HCT116 (cell line): ENCODE measurements around the gene PSME2. TPM values are rescaled to one million over a fixed set of nuclear protein-coding genes. Genes with fewer than 3 reads are reported as not detected.

Experiments
- ATAC-seq: fragments of 200-7000 bp; cut with Tn5 transposase; 2 replicates; pipeline ENCODE4 v1.9.1; 2020; ENCODE audit warnings: mild to moderate bottlenecking, moderate library complexity
- BruUV-seq: library from RNA; stranded (reverse); fragments of 400-500 nt; replicated peaks from 2 replicates; lab custom pipeline; 2021; lab: Mats Ljungman, UMichigan
- CTCF ChIA-PET: fragments of 300-600 bp; sonication (Branson Sonifier 250); formaldehyde crosslinking; loops from one replicate; lab custom pipeline; 2021; ENCODE audit warnings: antibody characterized with exemption; lab: Charles Lee
- POLR2A ChIA-PET: fragments of 300-600, 350-600 bp; sonication (Branson Sonifier 250); formaldehyde crosslinking; loops from one replicate; lab custom pipeline; 2021; ENCODE audit warnings: antibody characterized with exemption; lab: Charles Lee
- RAD21 ChIA-PET, 2 experiments: fragments of 300-600 bp; sonication (Branson Sonifier 250); formaldehyde crosslinking; loops; one replicate each; lab custom pipeline; 2023; ENCODE audit warnings: low total read pairs in 2 of 2; ENCODE audit not compliant: uncharacterized antibody in 2 of 2, unreplicated experiment in 2 of 2, low non-redundant PET in 1 of 2; lab: Charles Lee
- DNase-seq: peaks from one replicate; pipeline ENCODE4 v3.0.0-alpha.2; 2010; ENCODE audit warnings: low read depth, low spot score
- H2AFZ ChIP-seq: fragments of 200-600 bp; shearing (Covaris generic), sonication (generic); 2 replicates; pipeline ENCODE4 v1.6.1; 2017; ENCODE audit warnings: low read depth, mixed run types, mixed read lengths, antibody characterized with exemption, low read length; ENCODE audit not compliant: poor library complexity, severe bottlenecking
- H3K27ac ChIP-seq: 2 replicates; pipeline ENCODE4 v1.5.1; 2012; ENCODE audit warnings: low read depth, low read length
- H3K27me3 ChIP-seq: fragments of 200-600 bp; sonication (generic); 2 replicates; pipeline ENCODE4 v1.6.1; 2016; ENCODE audit warnings: mixed run types, low read length, mixed read lengths; ENCODE audit not compliant: insufficient read depth
- H3K36me3 ChIP-seq, 2 experiments: fragments of 200-500 bp in 1 of 2; fragments of 200-600 bp in 1 of 2; sonication (Bioruptor generic) in 1 of 2; sonication (generic) in 1 of 2; 2 replicates each; pipeline versions ENCODE4 v1.5.1 to v1.6.1; 2014 to 2016; ENCODE audit warnings: low read length in 2 of 2, inconsistent platforms in 1 of 2, mixed read lengths in 1 of 2, mixed run types in 1 of 2; ENCODE audit not compliant: insufficient read depth in 2 of 2, control insufficient read depth in 1 of 2
- H3K4me1 ChIP-seq, 2 experiments: fragments of 200-600 bp in 1 of 2; sonication (generic) in 1 of 2; 2 replicates each; pipeline versions ENCODE4 v1.5.1 to v1.6.1; 2012 to 2017; ENCODE audit warnings: low read length in 2 of 2, inconsistent platforms in 1 of 2, mild to moderate bottlenecking in 1 of 2, mixed read lengths in 1 of 2, mixed run types in 1 of 2, moderate library complexity in 1 of 2; ENCODE audit not compliant: insufficient read depth in 2 of 2, control insufficient read depth in 1 of 2
- H3K4me2 ChIP-seq: fragments of 200-600 bp; sonication (generic); 2 replicates; pipeline ENCODE4 v1.6.1; 2017; ENCODE audit warnings: mixed run types, low read length, mixed read lengths
- H3K4me3 ChIP-seq, 2 experiments: fragments of 200-600 bp in 1 of 2; sonication (generic) in 1 of 2; replicated peaks in 1 of 2; 2 replicates each; pipeline ENCODE4 v1.5.1; 2011 to 2016; ENCODE audit warnings: low read length in 2 of 2, control low read depth in 1 of 2, low read depth in 1 of 2, mild to moderate bottlenecking in 1 of 2, mixed read lengths in 1 of 2, mixed run types in 1 of 2
- H3K79me2 ChIP-seq: fragments of 200-600 bp; sonication (generic); 2 replicates; pipeline ENCODE4 v1.6.1; 2017; ENCODE audit warnings: mild to moderate bottlenecking, mixed run types, low read length, moderate library complexity, mixed read lengths; ENCODE audit not compliant: insufficient read depth
- H3K9ac ChIP-seq: fragments of 200-600 bp; sonication (generic); 2 replicates; pipeline ENCODE4 v1.6.1; 2016; ENCODE audit warnings: low read length, mixed read lengths
- H3K9me2 ChIP-seq: fragments of 200-600 bp; sonication (generic), shearing (Covaris generic); 2 replicates; pipeline ENCODE4 v1.6.1; 2017; ENCODE audit warnings: mixed run types, mild to moderate bottlenecking, moderate library complexity; ENCODE audit not compliant: insufficient read depth
- H3K9me3 ChIP-seq, 2 experiments: fragments of 200-500 bp in 1 of 2; fragments of 200-600 bp in 1 of 2; sonication (Bioruptor generic) in 1 of 2; sonication (generic) in 1 of 2; 2 replicates each; pipeline ENCODE4 v1.6.1; 2014 to 2017; ENCODE audit warnings: low read length in 2 of 2, mixed read lengths in 2 of 2, inconsistent platforms in 1 of 2, low read depth in 1 of 2, mild to moderate bottlenecking in 1 of 2, mixed run types in 1 of 2, moderate library complexity in 1 of 2; ENCODE audit not compliant: control insufficient read depth in 1 of 2, insufficient read depth in 1 of 2
- H4K20me1 ChIP-seq: fragments of 200-600 bp; sonication (generic), shearing (Covaris generic); 2 replicates; pipeline ENCODE4 v1.6.1; 2017; ENCODE audit warnings: mixed run types, mild to moderate bottlenecking, moderate library complexity; ENCODE audit not compliant: insufficient read depth
- EGR1 ChIP-seq: IDR thresholded peaks from 2 replicates; pipeline ENCODE4 v1.6.1; 2012; ENCODE audit warnings: low read depth
- EZH2phosphoT487 ChIP-seq: fragments of 200-600 bp; IDR thresholded peaks from 2 replicates; pipeline ENCODE4 v1.6.1; 2018; ENCODE audit warnings: antibody characterized with exemption, borderline replicate concordance
- POLR2AphosphoS5 ChIP-seq: IDR thresholded peaks from 2 replicates; pipeline ENCODE4 v1.6.1; 2011; ENCODE audit warnings: mild to moderate bottlenecking, low read depth, low read length, moderate library complexity
- SP1 ChIP-seq: IDR thresholded peaks from 2 replicates; pipeline ENCODE4 v1.6.1; 2012; ENCODE audit warnings: low read depth
- SRF ChIP-seq: IDR thresholded peaks from 2 replicates; pipeline ENCODE4 v1.6.1; 2012; ENCODE audit warnings: low read depth
- TCF7L2 ChIP-seq: IDR thresholded peaks from 2 replicates; pipeline ENCODE4 v1.7.0; 2011; ENCODE audit warnings: borderline replicate concordance, inconsistent platforms; ENCODE audit not compliant: insufficient read depth, insufficient read length; ENCODE audit errors: extremely low read depth
- ZFX ChIP-seq: fragments of 450-650 bp; IDR thresholded peaks from 2 replicates; pipeline ENCODE4 v1.6.1; 2017
- ZNF274 ChIP-seq: fragments of 200-500 bp; sonication (Bioruptor generic); IDR thresholded peaks from 2 replicates; pipeline ENCODE4 v1.6.1; 2014; ENCODE audit warnings: mild to moderate bottlenecking, low read depth, low read length, inconsistent platforms
- intact Hi-C: fragments of 100-400 bp; cut with micrococcal nuclease; formaldehyde crosslinking; loops from 2 replicates; pipeline ENCODE4 v1.10.0; 2022
- total RNA-seq: library from RNA; stranded (reverse); gene quantifications from one replicate; pipeline ENCODE4 v1.2.1, GENCODE V29; 2021; ENCODE audit not compliant: unreplicated experiment
- TF ChIP-seq, protein P1 (sequence below): IDR thresholded peaks from 2 replicates; pipeline ENCODE4 v1.6.1; 2012; ENCODE audit warnings: low read depth
- TF ChIP-seq, protein P2 (sequence below): IDR thresholded peaks from 2 replicates; pipeline ENCODE4 v1.6.1; 2011; ENCODE audit warnings: mild to moderate bottlenecking, low read length, moderate library complexity; ENCODE audit not compliant: insufficient replicate concordance; ENCODE audit errors: extremely low read depth
- TF ChIP-seq, protein P3 (sequence below), 3 experiments: fragments of 200-600 bp in 1 of 3; sonication (generic) in 1 of 3; IDR thresholded peaks in 2 of 3; conservative IDR thresholded peaks in 1 of 3; 2 replicates each; pipeline ENCODE4 v1.5.1; 2012 to 2017; ENCODE audit warnings: low read depth in 2 of 3, low read length in 2 of 3, antibody characterized with exemption in 1 of 3, borderline replicate concordance in 1 of 3, control low read depth in 1 of 3, mild to moderate bottlenecking in 1 of 3, mixed read lengths in 1 of 3, mixed run types in 1 of 3, moderate library complexity in 1 of 3; ENCODE audit not compliant: insufficient read depth in 1 of 3
- TF ChIP-seq, protein P4 (sequence below): IDR thresholded peaks from 2 replicates; pipeline ENCODE4 v1.6.1; 2012

Gene PSME2
- total RNA-seq, 1 experiment from 2014 or later, result 160 TPM

DNA sequence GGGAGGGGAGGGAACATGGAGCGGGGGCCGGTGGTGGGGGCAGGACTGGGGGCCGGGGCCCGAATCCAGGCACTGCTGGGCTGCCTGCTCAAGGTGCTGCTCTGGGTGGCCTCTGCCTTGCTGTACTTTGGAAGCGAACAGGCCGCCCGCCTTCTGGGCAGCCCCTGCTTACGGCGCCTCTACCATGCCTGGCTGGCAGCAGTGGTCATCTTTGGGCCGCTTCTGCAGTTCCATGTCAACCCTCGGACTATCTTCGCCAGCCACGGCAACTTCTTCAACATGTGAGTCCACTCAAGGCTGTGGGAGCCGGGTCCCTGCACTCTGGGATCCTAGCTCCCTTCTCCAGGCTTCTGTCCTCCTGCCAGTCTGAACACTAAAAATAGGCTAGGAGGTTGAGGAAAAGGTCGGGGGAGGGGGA, 14.9 kb downstream of the PSME2 start (continued):
- TF ChIP-seq, protein P1, sequence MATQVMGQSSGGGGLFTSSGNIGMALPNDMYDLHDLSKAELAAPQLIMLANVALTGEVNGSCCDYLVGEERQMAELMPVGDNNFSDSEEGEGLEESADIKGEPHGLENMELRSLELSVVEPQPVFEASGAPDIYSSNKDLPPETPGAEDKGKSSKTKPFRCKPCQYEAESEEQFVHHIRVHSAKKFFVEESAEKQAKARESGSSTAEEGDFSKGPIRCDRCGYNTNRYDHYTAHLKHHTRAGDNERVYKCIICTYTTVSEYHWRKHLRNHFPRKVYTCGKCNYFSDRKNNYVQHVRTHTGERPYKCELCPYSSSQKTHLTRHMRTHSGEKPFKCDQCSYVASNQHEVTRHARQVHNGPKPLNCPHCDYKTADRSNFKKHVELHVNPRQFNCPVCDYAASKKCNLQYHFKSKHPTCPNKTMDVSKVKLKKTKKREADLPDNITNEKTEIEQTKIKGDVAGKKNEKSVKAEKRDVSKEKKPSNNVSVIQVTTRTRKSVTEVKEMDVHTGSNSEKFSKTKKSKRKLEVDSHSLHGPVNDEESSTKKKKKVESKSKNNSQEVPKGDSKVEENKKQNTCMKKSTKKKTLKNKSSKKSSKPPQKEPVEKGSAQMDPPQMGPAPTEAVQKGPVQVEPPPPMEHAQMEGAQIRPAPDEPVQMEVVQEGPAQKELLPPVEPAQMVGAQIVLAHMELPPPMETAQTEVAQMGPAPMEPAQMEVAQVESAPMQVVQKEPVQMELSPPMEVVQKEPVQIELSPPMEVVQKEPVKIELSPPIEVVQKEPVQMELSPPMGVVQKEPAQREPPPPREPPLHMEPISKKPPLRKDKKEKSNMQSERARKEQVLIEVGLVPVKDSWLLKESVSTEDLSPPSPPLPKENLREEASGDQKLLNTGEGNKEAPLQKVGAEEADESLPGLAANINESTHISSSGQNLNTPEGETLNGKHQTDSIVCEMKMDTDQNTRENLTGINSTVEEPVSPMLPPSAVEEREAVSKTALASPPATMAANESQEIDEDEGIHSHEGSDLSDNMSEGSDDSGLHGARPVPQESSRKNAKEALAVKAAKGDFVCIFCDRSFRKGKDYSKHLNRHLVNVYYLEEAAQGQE, result no peak
- TF ChIP-seq SRF, result no peak
- TF ChIP-seq, protein P2, sequence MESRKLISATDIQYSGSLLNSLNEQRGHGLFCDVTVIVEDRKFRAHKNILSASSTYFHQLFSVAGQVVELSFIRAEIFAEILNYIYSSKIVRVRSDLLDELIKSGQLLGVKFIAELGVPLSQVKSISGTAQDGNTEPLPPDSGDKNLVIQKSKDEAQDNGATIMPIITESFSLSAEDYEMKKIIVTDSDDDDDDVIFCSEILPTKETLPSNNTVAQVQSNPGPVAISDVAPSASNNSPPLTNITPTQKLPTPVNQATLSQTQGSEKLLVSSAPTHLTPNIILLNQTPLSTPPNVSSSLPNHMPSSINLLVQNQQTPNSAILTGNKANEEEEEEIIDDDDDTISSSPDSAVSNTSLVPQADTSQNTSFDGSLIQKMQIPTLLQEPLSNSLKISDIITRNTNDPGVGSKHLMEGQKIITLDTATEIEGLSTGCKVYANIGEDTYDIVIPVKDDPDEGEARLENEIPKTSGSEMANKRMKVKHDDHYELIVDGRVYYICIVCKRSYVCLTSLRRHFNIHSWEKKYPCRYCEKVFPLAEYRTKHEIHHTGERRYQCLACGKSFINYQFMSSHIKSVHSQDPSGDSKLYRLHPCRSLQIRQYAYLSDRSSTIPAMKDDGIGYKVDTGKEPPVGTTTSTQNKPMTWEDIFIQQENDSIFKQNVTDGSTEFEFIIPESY, result no peak

DNA sequence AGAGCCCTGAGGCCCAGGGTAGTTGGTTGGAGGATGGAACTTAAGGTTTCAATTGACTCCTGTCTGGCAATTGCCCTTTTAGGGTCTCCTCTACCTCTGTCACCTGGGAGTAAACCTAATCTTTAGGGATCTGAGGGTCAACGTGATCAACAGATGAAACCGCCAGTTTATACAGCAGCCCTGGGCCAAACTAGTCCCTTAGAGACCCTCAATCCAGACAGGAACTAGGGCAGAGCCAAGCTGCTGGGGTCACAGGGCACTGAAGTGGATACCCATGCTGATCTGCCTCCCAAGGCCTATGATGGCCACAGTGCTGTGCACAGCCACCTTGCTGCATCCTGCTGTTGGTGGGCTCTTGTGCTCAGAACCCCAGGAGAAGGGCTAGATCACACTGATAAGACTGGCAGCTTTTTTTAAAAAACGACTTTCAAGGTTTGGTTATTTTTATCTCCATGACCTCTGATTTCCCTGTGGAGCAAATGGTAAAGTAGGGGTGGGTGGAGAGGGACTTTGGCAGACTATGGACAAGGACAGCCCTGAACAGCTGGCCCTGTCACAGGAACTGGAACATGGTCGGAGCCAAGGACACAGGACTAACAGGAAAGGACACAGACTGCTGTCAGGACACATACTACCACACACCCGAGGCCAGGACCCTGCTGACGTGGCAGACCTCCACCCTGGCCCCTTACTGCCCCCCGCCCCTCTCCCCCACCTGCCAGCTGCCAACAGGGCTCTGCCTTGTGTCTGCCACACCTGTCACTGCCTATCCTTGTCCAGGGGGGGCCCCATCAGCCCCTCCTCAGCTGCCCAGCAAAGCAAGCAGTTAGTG, 15.5 kb downstream of the PSME2 start:
- ChIA-PET CTCF (no interaction called here), POLR2A (interaction anchor here (3.0 kb wide), 1 partner anchor 16 kb away, joined by 8 read pairs; the partner anchor contains the start of genes DCAF11 and NRL), RAD21 (no interaction called here)
- Histone ChIP-seq H2AFZ (no peak overlapping the region), H3K27ac (no peak overlapping the region), H4K20me1 (no peaks in the 10 kb centered on the region), H3K9ac (no peak overlapping the region), H3K9me3 (no peaks in the 10 kb centered on the region), H3K9me2 (no peaks in the 10 kb centered on the region), H3K4me1 (peaks cover 7 to 8% of the 10 kb centered on the region in 2 experiments; a peak in 3 of 4 replicates), H3K36me3 (no peaks in the 10 kb centered on the region), H3K27me3 (no peaks in the 10 kb centered on the region), H3K4me2 (no peak overlapping the region), H3K4me3 (no peak overlapping the region), H3K79me2 (no peaks in the 10 kb centered on the region)
- ATAC-seq (no peak), DNase-seq (no peak)
- intact Hi-C loops, result no loop called here
- no TSS peak for BruUV-seq
- no peak for TF ChIP-seq EZH2phosphoT487
- no peak for TF ChIP-seq ZFX
- TF ChIP-seq ZNF274, result no peak
- TF ChIP-seq POLR2AphosphoS5, result no peak
- TF ChIP-seq, protein P3, sequence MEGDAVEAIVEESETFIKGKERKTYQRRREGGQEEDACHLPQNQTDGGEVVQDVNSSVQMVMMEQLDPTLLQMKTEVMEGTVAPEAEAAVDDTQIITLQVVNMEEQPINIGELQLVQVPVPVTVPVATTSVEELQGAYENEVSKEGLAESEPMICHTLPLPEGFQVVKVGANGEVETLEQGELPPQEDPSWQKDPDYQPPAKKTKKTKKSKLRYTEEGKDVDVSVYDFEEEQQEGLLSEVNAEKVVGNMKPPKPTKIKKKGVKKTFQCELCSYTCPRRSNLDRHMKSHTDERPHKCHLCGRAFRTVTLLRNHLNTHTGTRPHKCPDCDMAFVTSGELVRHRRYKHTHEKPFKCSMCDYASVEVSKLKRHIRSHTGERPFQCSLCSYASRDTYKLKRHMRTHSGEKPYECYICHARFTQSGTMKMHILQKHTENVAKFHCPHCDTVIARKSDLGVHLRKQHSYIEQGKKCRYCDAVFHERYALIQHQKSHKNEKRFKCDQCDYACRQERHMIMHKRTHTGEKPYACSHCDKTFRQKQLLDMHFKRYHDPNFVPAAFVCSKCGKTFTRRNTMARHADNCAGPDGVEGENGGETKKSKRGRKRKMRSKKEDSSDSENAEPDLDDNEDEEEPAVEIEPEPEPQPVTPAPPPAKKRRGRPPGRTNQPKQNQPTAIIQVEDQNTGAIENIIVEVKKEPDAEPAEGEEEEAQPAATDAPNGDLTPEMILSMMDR (IDR thresholded peaks at IDR 0.05 in 2 of 3, conservative IDR thresholded peaks at IDR 0.05 in 1 of 3; ENCODE audit: borderline replicate concordance in 1 of 3, insufficient read depth in 1 of 3, low read depth in 2 of 3, low read length in 2 of 3), result no peak
- no peak for TF ChIP-seq EGR1
- TF ChIP-seq TCF7L2, result no peak
- TF ChIP-seq SP1, result no peak
- TF ChIP-seq, protein P4, sequence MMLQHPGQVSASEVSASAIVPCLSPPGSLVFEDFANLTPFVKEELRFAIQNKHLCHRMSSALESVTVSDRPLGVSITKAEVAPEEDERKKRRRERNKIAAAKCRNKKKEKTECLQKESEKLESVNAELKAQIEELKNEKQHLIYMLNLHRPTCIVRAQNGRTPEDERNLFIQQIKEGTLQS, result no peak
- TF ChIP-seq, protein P2, result no peak
